ENCODE measurements around the gene MOCS1. TPM values are rescaled to one million over a fixed set of nuclear protein-coding genes. Genes with fewer than 3 reads are reported as not detected.

Gene MOCS1
- polyA plus RNA-seq, 3 donors = 0.05 to 0.26 (median 0.12) TPM

DNA sequence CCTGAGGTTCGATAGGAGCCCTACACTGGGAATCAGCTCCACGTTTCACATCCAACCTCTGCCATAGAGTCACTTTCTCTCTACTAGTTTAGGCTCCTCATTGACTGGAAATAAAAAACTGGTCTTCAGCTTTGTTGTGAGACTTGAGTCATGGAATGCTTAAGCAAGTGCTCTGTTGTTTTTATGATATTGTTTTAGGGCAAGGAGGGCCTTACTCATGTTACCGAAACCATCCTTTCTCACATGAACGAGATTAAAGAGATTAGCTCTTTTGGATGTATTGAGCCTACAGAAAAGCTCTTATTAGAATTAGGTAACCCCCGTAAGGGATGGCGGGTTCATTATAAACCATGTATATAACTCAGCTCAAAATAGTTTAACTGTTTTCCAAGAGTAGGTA, 6.9 kb upstream of the MOCS1 start:
- Histone ChIP-seq H3K27me3 (ENCODE audit: control insufficient read depth in 2 of 2, insufficient read depth in 2 of 2, low read length in 2 of 2) (peaks cover 0 to 4% of the 10 kb centered on the region in 2 donors), H2AFZ (ENCODE audit: insufficient read depth, low read depth, low read length, poor library complexity, severe bottlenecking) (no peak overlapping the region), H3K4me3 (replicated peaks in 1 of 3; ENCODE audit: low read depth in 2 of 3, low read length in 3 of 3) (no peak overlapping the region), H3K4me1 (ENCODE audit: control insufficient read depth in 1 of 2, insufficient read depth in 2 of 2, low read length in 2 of 2) (no peaks in the 10 kb centered on the region), H3K9ac (ENCODE audit: insufficient read depth, low read length, poor library complexity, severe bottlenecking) (no peak overlapping the region), H3K4me2 (replicated peaks; ENCODE audit: extremely low read depth, low read length, poor library complexity, severe bottlenecking) (no peak overlapping the region), H4K20me1 (ENCODE audit: insufficient read depth, low read length) (no peaks in the 10 kb centered on the region), H3K27ac (ENCODE audit: low read depth in 1 of 2, low read length in 2 of 2) (no peak overlapping the region), H3K79me2 (ENCODE audit: insufficient read depth, low read length) (no peaks in the 10 kb centered on the region), H3K9me3 (replicated peaks in 1 of 2; ENCODE audit: control insufficient read depth in 1 of 2, insufficient read depth in 1 of 2, low read length in 2 of 2) (no peaks in the 10 kb centered on the region), H3K36me3 (replicated peaks in 1 of 2; ENCODE audit: control insufficient read depth in 1 of 2, insufficient read depth in 2 of 2, low read length in 2 of 2) (no peaks in the 10 kb centered on the region)
- H3K4me3 Mint-ChIP-seq = no peak overlapping the region
- H3K27ac Mint-ChIP-seq = no peak overlapping the region
- peaks cover 0 to 6% (median 0%) of the 10 kb centered on the region in 7 donors for H3K9me3 Mint-ChIP-seq
- peaks cover 7 to 13% (median 8%) of the 10 kb centered on the region in 3 donors for H3K27me3 Mint-ChIP-seq (ENCODE audit: low read depth in 3 of 3)
- intact Hi-C loops (cut with micrococcal nuclease) = no loop called here
- no peaks in the 10 kb centered on the region for H3K4me1 Mint-ChIP-seq
- no peaks in the 10 kb centered on the region for H3K36me3 Mint-ChIP-seq
- TF ChIP-seq, protein P1, sequence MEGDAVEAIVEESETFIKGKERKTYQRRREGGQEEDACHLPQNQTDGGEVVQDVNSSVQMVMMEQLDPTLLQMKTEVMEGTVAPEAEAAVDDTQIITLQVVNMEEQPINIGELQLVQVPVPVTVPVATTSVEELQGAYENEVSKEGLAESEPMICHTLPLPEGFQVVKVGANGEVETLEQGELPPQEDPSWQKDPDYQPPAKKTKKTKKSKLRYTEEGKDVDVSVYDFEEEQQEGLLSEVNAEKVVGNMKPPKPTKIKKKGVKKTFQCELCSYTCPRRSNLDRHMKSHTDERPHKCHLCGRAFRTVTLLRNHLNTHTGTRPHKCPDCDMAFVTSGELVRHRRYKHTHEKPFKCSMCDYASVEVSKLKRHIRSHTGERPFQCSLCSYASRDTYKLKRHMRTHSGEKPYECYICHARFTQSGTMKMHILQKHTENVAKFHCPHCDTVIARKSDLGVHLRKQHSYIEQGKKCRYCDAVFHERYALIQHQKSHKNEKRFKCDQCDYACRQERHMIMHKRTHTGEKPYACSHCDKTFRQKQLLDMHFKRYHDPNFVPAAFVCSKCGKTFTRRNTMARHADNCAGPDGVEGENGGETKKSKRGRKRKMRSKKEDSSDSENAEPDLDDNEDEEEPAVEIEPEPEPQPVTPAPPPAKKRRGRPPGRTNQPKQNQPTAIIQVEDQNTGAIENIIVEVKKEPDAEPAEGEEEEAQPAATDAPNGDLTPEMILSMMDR (IDR thresholded peaks at IDR 0.05) = no peak
- WGBS (ENCODE audit: insufficient coverage) = no CpG with 5 or more reads among the region's 6 CpGs
- no peak for DNase-seq

DNA sequence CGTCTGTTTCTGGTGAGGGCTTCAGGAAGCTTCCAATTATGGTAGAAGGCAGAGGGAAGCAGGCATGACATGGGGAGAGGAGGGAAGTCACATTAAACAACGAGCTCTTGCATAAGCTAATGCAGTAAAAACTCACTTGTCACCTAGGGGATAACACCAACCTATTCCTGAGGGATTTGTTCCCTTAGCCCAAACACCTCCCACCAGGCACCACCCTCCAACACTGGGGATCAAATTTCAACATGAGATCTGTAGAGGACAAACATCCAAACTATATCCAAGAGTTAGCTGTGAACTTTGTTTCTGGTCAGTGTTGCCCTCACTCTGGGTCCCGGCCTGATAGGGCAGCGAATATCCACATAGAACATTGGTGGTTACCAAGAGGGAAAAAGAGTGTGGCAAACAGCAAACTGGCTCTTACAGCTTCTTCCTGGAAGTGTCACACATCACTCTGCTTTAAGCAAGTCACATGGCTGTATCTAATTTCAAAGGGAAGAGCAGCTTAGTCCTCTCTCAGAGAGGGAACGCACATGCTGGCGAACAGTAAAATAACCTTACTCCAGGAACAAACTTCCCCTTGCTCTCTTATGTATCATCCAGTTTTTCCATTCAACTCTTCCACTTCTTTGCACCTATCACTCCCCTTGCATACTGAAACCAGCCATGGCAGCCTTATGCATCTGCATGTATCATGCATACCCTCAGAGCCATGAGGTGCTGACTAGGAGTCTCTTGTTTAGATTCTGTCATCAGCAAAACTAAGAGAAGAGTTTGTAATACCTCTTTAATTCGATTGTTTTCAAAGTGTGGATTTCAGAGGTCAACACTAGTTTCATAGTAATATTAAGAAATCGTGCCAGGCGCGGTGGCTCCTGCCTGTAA, 4.8 kb upstream of the MOCS1 start:
- no peak overlapping the region for H3K4me2 ChIP-seq (replicated peaks; ENCODE audit: extremely low read depth, low read length, poor library complexity, severe bottlenecking)
- 83% methylated on average over 2 of the region's 10 CpGs for WGBS (ENCODE audit: insufficient coverage)
- Mint-ChIP-seq H3K27ac (no peak overlapping the region), H3K4me3 (no peak overlapping the region), H3K9me3 (peaks cover 0 to 7% (median 0%) of the 10 kb centered on the region in 7 donors), H3K27me3 (ENCODE audit: low read depth in 3 of 3) (peaks cover 22 to 28% (median 22%) of the 10 kb centered on the region in 3 donors), H3K36me3 (no peaks in the 10 kb centered on the region), H3K4me1 (peaks cover 2% of the 10 kb centered on the region)
- H3K36me3 ChIP-seq (replicated peaks in 1 of 2; ENCODE audit: control insufficient read depth in 1 of 2, insufficient read depth in 2 of 2, low read length in 2 of 2) = no peaks in the 10 kb centered on the region
- peaks cover 0 to 5% of the 10 kb centered on the region in 2 donors for H3K4me1 ChIP-seq (ENCODE audit: control insufficient read depth in 1 of 2, insufficient read depth in 2 of 2, low read length in 2 of 2)
- no peaks in the 10 kb centered on the region for H4K20me1 ChIP-seq (ENCODE audit: insufficient read depth, low read length)
- no peak overlapping the region for H3K4me3 ChIP-seq (replicated peaks in 1 of 3; ENCODE audit: low read depth in 2 of 3, low read length in 3 of 3)
- H3K9me3 ChIP-seq (replicated peaks in 1 of 2; ENCODE audit: control insufficient read depth in 1 of 2, insufficient read depth in 1 of 2, low read length in 2 of 2) = no peaks in the 10 kb centered on the region
- H3K79me2 ChIP-seq (ENCODE audit: insufficient read depth, low read length) = no peaks in the 10 kb centered on the region
- H3K27me3 ChIP-seq (ENCODE audit: control insufficient read depth in 2 of 2, insufficient read depth in 2 of 2, low read length in 2 of 2) = peaks cover 15 to 24% of the 10 kb centered on the region in 2 donors
- no peak overlapping the region for H3K9ac ChIP-seq (ENCODE audit: insufficient read depth, low read length, poor library complexity, severe bottlenecking)
- no peak overlapping the region for H2AFZ ChIP-seq (ENCODE audit: insufficient read depth, low read depth, low read length, poor library complexity, severe bottlenecking)
- DNase-seq = no peak
- TF ChIP-seq, protein P1 (IDR thresholded peaks at IDR 0.05) = no peak
- H3K27ac ChIP-seq (ENCODE audit: low read depth in 1 of 2, low read length in 2 of 2) = no peak overlapping the region
- intact Hi-C loops (cut with micrococcal nuclease) = no loop called here
